ENCODE results near the gene FASTK.

DNA sequence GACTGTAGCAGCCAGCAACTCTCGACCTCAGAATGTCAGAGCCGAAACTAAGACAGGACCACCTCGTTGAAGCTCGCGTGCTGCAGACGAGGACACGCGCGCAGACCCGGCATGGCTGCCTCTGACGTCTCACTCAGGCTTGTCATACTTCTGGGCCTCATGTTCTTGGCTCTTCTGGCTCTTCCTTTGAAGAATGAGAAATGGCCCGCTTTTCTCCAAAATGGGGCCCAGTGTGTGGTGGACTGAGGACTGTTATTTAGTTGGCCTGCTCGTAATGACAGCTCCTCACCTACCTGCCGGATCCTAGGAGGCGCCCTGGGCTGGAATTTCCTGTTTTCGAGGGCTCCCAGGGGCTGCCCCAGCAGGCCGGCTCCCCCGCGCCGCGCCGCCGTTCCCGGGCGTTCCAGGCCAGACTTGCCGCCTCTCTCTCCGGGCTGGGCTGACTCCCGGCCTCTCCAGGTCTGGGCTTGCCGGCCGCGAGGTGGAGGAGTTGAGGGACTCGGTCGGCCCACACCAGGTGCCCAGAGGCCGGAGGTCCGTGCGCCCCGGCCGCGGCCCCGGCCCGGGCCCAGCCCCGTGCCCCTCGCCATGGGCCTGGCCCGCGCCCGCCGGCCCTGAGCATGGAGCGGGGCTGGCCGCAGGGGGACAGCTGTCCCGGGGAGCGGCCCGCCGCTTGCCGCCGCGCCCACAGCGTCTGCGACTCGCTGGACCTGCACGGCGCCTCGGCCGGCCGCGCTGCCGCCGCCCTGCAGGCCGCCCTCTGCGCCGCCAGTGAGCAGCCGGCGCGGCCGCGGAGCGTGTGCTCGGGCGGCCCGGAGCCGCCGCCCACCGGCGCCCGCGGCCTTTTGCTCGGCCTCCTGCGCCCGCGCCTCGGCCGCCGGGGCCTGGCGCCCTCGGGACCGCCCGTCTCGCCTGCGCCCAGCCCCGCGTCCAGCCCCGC lies 33.8 kb upstream of the FASTK start:
- TF ChIP-seq EZH2 (IDR thresholded peaks at IDR 0.05; ENCODE audit: insufficient read depth, poor library complexity, severe bottlenecking) (no peak), EZH2phosphoT487 (IDR thresholded peaks at IDR 0.05; ENCODE audit: insufficient read depth, low read depth) (no peak)

All from GM23248 (cell line).